Jurkat, Clone E6-1 (cell line): Measurements from ENCODE around the gene SHB.
A peak's percentile ranks its signal among the peaks of the same experiment; 100 is the strongest.

Experiments used
- DNase-seq: peaks from one replicate; pipeline ENCODE4 v3.0.0-alpha.2; 2011; ENCODE audit warnings: low read depth, low spot score
- H3K4me3 ChIP-seq: 2 replicates; pipeline ENCODE4 v1.5.1; 2011; ENCODE audit warnings: mild to moderate bottlenecking, low read length, control low read depth, moderate library complexity

Gene SHB

DNA sequence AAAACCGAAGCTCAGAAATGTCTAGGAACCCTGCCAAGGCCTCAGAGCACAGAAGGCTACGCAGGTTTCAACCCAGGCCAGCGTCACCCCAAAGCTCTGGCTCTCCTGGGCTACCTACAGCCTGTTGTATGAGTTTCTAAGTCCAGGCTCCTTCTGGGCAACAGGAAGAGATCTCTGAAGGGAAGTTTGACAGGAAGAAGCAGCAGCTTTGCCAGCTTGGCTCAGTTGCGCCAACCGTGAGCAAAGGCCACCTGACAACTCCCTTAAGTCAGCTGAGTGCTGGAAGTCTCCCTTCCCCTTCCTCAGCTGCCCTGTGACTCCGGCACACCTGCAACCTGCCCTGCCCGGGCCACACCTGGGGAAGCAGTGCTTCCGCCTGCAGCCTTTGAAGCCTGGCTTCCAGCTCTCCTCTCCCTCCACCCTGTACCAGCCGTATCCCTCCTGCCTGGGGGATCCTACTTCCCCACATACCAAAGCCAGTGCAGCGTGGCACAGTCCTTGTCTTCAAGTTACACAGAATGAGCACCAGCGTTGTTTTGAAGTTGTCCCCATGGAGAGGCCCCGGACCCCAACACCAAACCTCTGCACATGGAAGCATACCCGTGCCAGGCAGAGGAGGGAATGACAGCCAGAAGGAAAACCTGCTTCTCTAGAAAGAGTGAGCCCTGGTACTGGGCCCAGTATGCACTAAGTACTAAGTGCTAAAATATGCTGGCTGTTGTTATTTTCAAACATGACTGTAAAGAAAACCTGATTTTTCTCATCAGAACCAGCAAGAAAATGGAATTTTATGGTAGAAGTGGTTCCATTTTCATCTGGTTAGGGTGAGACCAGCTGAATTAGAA lies 36.5 kb downstream of the SHB start:
- no peak overlapping the region for H3K4me3 ChIP-seq
- DNase-seq, result no peak

DNA sequence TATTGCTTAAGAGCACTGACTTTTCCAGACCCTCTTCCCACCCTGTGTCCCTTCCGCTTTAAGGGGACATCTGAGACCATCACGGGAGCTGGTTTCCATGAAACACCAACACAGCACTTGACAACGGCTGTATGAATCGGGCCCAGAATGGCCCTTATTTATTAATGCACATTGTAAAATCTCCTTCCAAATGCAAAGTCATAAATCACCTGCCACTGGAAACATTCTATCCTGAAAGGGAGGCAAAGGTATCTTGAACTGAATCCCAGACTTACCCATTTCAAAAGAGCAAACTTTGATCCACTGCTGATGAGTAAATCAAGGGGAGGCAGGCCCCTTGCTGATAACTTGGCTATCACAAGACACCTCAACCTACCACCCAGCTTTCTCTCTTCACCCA lies 37.4 kb downstream of the SHB start:
- DNase-seq, result no peak
- H3K4me3 ChIP-seq, result no peak overlapping the region

DNA sequence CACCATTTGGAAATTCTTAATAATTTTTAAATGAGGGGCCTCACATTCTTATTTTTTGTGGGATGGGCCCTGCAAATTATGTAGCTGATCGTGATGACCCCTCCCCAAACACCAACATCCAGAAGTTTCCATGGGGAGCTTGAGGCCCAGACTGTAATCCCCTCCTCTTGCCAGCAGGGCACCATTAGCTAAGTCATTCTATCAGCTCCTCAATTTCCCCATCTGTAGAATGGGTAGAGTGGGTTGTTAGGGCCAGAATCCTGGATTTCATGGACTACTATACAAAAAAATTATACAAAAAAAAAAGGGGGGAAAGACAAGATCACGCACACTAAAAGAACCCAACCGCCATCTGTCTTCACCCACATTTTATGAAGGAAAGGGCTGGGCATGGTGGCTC lies 38.4 kb downstream of the SHB start:
- H3K4me3 ChIP-seq, result no peak overlapping the region
- DNase-seq, result no peak

DNA sequence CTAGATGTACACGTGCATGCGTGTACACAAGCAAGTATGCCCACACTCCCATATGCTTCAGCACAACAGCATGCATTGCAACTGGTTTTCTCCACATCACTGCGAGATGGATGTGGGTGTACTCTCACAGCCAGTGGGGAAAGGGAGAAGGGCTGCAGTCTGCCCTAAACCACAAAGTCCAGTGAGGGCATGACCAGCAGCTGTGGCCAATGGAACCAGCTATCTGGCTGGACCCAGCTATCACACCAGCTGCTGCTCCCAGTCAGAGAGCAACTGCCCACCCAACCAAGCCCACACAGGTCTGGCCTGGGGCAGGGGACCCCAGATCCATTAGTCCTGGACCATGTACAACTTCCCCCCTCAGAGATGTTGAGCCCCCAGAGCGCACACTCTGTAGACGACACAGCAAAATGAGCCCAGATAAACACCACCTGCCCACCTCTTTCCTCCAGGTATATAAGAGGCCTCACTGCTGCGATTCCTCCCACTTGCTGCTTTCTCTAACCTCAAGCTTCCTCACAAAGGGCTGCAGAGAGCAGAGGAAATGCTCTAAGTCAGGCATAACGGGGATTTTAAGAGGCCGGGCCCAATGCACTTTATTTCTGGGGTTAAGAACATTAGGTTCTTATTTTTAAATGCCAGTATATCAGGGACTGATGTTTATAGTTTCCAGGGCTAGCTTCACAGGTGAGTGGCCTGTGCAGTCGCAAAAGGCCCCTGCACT lies 39.0 kb downstream of the SHB start:
- peak; percentile 39 for DNase-seq
- no peak overlapping the region for H3K4me3 ChIP-seq

DNA sequence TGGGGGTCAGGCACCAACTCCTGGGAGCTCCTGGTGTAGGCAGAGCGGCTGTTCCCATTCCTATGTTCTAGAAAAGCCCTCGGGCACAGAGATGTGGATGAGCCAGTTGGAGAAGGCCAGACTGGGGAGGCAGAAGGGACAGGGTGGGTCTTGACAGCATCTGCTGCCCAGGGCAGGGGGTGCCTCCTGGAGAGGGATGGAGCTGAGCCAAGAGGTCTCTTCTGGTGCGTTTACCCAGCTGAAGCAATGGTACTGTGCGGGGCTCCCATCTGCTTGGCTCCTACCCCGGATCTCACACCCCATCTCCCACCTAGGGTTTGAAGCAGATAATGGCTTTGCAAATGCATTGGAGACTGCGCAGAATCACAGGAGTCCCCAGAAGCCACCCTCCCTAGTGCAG lies 41.3 kb downstream of the SHB start:
- no peak overlapping the region for H3K4me3 ChIP-seq
- no peak for DNase-seq

DNA sequence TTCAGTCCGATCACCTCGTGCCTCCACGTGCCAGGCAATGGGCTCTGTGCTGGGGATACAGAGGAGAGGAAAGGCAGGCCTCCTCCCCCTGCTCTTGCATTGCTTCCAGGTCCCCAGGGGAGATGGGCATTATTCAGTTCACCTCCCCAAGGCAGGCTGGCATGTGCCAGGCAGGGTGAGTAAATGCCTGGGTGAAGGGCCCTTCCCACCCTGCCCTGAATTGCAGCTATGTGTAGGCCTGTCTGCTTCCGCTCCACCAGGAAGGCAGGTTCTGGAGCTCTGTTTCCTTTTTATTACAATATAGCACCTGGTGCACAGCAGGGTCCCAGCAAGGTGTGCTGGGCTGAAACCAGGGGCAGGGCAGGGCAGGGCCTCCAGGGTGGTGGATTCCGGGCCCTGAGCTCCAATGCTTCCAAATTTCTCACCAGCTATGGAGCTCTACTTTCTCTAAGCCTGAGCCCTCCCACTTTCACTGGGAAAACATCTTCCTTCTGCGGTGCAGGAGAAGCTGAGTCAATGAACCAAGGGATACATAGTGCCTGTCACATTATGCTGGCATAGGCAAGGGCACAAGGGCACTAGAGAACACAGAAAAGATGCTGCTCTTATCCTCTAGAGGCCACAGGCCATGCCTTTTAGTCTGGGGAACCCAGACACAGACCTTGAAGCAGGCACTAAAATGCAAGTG lies 42.0 kb downstream of the SHB start:
- DNase-seq, result no peak
- no peak overlapping the region for H3K4me3 ChIP-seq

DNA sequence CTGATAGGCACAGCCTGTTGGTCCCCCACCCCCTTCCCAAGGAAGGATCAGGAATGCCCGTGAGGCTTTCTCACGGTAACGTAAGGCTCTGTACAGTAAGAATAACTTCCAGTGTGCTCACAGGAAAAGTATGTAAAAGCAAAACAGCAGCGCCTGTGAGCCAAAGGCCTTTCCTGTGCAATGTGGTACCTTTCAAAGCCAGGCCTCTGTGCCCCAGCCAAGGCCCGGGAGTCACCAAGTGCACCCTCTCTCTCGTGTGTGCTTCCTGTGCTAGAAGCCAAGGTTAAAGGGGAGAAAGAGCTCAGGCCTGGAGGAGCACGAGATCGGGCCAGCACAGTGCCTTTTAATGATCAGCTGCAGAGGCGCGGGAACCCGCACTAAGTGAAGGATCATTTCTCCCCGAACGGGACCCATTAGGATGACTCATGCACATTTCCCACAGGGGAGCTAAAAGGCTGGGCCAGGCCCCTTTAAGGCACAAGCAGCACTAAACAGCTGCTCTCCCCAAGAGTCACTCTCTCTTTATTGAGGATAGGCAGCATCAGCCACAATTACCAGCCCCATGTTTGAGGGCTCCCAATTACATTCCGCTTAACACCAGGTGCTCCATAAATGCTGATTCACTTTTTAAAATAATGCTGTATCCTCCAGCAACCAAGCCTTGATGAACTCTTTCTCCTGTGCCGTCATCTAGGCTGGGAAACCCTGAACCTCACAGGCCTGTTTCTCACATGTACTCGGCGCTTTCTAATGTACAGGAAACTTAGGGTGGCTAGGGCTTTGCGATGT lies 42.8 kb downstream of the SHB start:
- no peak for DNase-seq
- H3K4me3 ChIP-seq, result no peak overlapping the region

DNA sequence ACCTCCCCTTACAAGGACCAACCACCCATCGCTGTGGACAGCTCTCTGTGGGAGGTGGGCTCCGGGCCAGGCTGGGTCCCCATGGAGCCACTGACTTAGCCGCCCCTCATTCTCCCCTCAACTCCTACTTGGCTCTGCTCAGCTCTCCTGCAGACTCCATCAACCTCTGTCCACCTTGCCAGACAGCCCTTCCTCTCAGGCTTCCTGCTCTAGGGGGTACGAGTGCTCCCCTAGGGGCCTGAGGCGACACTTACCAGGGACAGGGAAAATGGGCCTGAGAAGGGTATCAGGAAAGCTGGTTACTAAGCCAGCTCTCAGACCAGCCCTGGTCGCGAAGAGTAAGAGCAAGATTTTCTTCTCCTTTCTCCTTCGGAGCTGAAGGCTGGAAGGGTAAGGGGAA lies 43.9 kb downstream of the SHB start:
- no peak overlapping the region for H3K4me3 ChIP-seq
- no peak for DNase-seq

DNA sequence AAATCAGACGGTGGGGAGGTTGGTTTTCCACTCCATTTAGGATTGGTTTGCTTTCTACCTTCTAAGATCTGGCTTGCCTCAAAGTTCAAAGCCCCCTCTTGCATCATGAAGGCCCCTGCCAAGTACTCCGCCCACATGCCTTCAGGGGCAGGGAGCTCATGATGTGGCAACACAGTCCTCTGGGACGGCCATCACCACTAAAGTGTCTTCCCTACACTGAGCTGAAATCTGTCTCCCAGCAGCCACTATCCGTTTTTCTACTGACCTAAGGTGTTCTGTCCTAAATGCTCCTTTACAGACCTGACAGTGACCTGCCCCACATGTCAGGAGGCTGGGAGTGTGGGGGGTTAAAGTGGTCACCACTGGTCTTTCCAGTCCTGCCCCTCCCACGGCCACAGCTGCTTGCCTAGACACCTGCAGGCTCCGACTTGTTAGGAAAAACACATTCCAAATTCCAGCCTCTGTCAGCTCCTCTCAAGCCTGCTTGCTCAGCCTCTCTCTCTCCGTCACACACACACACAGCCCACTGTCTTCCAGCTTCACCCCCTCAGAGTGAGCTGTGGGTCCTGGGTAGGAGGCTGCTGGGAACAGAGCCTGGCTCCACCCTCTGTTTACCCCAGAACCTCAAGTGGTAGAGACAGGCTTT lies 44.9 kb downstream of the SHB start:
- H3K4me3 ChIP-seq, result no peak overlapping the region
- no peak for DNase-seq

DNA sequence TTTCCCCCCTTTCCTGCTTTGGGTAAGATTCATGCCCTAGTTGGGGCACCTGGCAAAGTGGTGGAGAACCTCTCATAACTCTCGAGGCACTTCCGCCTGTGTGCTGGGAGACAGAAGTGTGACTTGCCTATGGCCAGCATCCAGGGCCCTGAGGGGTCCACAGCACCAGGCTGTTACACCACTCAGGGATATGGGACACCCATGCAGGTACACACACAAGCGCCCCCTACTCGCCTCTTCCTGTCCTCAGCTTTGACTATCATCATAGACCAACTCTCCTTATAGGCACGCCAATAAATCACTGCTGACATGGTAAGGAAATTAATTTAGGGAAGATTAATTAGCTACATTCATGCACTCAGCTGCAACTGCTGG lies 45.4 kb downstream of the SHB start:
- no peak overlapping the region for H3K4me3 ChIP-seq
- DNase-seq, result no peak

DNA sequence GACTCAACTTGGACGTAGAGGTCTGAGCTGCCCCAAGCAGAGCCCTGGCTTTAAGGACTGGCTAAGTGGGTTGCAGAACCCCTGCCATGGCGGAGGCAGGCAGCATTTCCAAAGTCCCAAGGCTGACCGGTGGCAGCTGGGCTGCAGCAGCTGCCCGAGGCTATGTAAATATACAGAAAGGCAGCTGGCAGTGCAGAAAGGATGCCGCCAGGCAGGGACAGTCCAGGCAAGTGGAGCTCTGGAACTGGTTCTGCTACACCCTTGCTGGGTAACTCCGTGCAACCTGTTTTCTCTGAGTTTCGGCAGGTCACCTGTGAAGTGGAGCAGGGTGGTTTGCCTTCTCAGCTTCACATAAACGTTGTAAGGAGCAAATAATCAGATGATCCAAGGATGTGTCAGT lies 46.0 kb downstream of the SHB start:
- no peak overlapping the region for H3K4me3 ChIP-seq
- DNase-seq, result no peak

DNA sequence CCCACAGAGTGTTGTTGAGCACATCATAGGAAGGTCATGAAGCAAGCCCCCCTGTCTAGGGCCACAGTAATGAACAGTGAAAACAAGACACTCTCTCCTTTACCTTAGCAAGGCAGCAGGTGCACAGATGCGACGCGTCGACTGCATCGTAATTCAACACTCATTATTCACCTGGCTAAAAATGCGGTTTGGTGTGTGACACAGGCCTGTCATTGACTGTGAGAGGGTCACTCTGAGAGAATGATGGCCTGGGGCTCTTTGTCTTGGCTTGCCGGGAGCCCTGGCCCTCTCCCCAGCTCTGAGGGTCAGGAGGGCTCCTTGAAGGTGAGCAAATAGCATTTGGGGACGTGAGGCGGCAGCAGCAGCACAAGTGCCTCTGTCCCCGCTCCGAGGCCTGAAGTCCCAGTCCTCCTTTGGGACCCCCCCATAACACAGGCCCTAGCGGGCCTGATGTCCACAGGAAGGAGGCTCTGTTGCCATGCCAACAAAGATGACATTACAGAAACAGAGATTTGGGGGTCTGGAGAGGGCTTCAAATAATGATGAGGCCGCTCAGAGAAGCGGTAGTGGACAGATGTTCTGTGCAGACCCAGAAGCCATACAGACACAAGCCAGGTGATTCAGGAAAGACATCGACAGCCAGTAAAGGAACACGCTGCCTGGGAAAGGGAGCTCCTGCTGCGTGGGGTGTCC lies 46.7 kb downstream of the SHB start:
- no peak for DNase-seq
- H3K4me3 ChIP-seq, result no peak overlapping the region

DNA sequence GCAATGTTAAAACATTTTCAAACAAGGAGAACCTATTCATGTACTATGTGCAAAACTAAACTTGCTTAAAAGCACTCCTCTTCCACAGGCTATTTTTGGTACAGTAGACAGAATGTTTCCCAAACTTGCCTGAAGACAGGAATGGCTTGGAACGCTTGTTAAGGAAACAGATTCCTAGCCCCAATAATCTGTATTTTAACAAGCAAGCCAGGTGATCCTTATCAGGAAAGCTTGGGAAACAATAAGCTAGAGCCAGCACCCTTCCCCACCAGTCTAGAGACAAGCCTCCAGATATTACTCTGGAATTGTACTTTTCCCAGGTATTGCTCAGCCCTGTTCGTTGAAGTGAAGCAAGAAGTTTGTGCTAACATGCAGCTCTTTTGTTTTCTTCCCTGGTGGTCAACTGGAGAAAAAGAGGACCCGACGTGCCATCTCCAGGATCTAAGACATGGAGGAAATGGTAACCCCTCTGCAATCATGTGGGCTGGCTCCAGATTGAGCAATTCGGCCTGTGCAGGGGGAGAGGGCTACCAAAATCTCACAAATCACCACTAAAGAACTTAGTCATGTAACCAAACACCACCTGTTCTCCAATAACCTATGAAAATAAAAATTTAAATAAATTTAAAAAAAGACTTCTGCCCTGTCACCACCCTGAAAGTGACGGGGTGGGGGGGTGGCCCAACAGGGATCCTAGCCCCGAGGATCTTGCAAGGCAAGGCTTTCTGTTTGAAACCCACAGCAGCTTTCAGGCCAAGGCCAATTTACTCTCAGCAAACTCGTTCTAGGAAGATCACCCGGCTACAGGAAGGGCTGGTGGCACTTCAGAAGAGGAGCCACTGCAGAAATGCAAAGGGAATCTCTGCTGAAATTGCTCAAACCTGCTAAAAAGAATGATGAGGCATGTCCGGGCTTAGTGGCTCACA lies 48.6 kb downstream of the SHB start:
- DNase-seq, result no peak
- no peak overlapping the region for H3K4me3 ChIP-seq

DNA sequence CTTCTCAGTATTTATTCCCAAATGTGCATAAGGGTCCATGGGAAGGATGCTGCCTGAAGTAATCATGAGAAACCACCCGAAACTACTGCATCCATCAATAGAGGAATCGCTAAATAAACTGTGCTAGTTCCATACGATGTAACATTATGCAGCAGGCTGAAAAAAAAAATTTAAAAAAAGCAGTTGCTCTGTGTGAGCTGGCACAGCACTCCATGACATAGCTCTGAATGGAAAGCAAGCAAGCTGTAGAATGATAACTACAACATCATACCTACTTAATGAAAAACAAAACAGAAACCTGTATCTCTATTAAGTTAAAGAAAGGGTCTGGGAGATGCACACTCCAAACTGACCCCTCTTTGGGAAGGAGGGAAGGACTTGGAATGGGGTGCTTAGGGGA lies 49.3 kb downstream of the SHB start:
- H3K4me3 ChIP-seq, result no peak overlapping the region
- no peak for DNase-seq

DNA sequence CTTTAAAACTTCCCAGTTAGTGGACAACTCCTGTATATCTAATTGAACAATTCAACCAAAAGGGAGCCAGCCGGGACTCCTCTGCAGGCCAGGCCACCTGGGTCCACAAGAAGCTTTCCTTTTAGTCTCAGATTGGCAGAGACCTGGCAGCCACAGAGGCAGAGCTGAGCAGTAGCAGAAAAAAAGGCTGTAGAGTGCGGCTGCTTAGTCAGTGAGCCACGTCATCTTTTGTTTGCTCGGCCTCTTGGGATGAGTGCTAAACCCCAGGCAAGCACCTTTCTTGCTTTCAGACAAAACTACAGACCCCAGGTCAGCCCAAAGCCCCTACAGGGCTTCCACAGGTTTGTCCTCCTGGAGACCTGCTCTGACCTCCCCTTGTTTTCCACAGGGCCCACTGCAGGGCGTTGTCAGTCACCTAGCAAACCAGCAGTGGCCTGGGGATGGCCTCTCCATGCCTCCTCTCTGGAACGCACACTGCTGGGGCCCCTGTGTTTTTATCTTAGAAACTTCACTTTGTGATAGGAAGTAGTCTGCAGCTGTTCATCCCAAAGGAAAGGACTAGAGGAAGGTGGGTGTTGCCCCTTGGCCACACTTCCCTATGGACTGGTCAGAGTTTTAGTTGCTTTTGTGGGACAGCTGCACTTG lies 49.9 kb downstream of the SHB start:
- no peak overlapping the region for H3K4me3 ChIP-seq
- no peak for DNase-seq

DNA sequence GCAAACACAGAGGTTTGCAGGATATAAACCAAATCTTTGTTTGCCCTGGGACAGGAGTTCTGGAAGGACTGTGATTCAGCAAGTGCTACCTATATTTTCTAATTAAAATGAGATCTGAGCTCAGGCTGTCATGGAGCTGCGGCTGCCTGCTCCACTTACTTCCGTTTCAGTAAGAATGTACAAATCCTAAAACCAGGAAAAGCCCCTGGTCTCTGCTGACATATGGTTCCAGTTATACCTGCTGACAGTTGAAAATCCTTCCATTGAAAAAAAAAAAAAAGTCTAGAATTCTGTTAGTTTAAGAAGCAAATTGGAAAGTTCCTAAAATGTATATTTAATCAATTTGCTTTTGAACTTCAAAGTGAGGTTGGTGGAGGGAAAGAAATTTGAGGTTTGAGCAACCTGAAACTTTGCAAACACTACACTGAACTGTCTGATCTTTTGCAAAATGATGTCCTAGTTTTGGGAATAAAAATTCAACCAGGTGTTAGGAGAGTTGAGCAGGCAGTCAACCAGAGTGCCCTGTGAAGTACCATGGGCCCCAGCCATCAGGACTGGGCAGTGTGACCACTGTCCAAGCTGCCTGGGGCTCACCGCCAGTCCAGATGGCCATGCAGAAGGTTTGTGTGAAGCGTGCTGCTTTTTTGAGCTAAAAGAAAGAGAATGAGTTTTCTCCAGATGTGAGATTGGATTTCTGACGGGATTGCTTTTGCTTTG lies 50.6 kb downstream of the SHB start:
- no peak for DNase-seq
- no peak overlapping the region for H3K4me3 ChIP-seq

DNA sequence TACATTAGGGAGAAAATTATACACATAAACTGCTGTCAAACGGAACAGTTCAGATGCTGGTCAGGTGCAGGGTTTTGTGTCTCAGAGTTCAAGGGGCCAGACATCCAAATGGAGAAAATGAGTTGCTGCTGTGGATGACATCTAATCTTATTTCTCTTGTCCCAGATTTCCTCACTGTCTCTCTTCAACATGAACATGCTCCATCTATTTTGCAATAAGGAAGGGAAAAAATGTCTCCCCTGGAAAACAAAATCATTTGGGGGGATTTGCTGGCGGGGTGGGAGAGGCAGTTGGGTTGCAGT lies 51.2 kb downstream of the SHB start:
- H3K4me3 ChIP-seq, result no peak overlapping the region
- no peak for DNase-seq
